Measurements from ENCODE around the gene LAMB3. TPM values are rescaled to one million over a fixed set of nuclear protein-coding genes. Genes with fewer than 3 reads are reported as not detected.

Gene LAMB3
- total RNA-seq, 1 experiment from 2014 or later = 70.2 TPM

DNA sequence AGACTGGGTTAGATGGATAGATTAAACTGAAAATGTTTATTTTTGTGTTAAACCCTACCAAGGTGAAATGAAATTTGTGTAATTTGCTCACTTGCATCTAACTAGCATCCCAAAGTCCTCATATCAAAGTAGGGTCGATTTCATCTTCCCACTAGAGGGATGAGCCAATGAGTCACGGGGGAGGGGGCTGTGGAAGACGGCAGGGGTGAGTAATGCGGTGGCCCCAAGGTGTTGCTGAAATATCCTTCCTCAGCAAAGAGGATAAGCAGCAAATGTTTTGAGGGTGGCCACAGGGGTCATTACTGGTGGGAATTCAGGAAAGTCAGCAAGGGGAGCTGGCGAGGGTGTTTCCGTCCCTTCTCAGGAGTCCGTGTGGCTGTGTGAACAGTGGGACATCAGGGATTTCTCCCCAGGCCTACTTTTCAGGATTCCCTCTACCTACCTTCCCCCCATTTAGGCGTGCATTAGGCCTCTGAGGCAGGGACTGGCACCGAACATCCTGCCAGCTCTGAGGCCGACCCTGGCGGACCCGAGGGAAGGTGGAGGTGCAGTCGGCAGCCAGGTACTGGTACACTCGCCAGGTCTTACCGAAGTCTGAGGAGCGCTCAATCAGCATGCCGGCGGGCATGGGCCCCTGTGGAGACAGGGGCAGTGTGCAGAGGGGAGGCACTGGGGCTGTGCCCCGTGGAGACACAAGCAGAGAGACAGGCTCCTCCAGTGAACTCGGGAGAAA is 18.1 kb downstream of the LAMB3 start:
- Histone ChIP-seq H3K4me2 (ENCODE audit: low read length) (no peak overlapping the region), H3K36me3 (ENCODE audit: control insufficient read depth in 1 of 2, insufficient read depth in 2 of 2, low read length in 2 of 2) (peaks cover 2 to 8% of the 10 kb centered on the region in 2 experiments; a peak in 2 of 4 replicates), H3K9ac (ENCODE audit: low read length) (no peak overlapping the region), H2AFZ (ENCODE audit: low read depth, low read length, poor library complexity, severe bottlenecking) (no peak overlapping the region), H3K79me2 (ENCODE audit: insufficient read depth, low read length) (no peaks in the 10 kb centered on the region), H3K4me3 (replicated peaks in 1 of 2; ENCODE audit: low read depth in 1 of 2, low read length in 2 of 2) (no peak overlapping the region), H3K9me3 (ENCODE audit: control insufficient read depth in 1 of 2, insufficient read depth in 1 of 2, low read depth in 1 of 2, low read length in 2 of 2) (no peaks in the 10 kb centered on the region), H3K9me2 (ENCODE audit: insufficient read depth) (no peaks in the 10 kb centered on the region), H3K27ac (ENCODE audit: low read depth, low read length) (no peak overlapping the region), H4K20me1 (ENCODE audit: insufficient read depth) (no peaks in the 10 kb centered on the region), H3K27me3 (ENCODE audit: insufficient read depth, low read length) (no peaks in the 10 kb centered on the region), H3K4me1 (ENCODE audit: control insufficient read depth in 1 of 2, insufficient read depth in 2 of 2, low read length in 2 of 2) (no peaks in the 10 kb centered on the region)
- RAD21 ChIA-PET (ENCODE audit: low non-redundant PET in 1 of 2, low total read pairs in 2 of 2, uncharacterized antibody in 2 of 2, unreplicated experiment in 2 of 2) = no interaction called here
- intact Hi-C loops (cut with micrococcal nuclease) = no loop called here
- no peak for ATAC-seq
- DNase-seq (ENCODE audit: low read depth, low spot score) = no peak
- CTCF ChIA-PET = no interaction called here
- POLR2A ChIA-PET = no interaction called here
- TF ChIP-seq JUND (IDR thresholded peaks at IDR 0.05) (no peak), EZH2 (IDR thresholded peaks at IDR 0.05) (no peak), ZNF274 (IDR thresholded peaks at IDR 0.05; ENCODE audit: low read depth, low read length) (no peak), SP1 (IDR thresholded peaks at IDR 0.05; ENCODE audit: low read depth) (no peak), ZFX (IDR thresholded peaks at IDR 0.05) (no peak)
- TF ChIP-seq, protein P1, sequence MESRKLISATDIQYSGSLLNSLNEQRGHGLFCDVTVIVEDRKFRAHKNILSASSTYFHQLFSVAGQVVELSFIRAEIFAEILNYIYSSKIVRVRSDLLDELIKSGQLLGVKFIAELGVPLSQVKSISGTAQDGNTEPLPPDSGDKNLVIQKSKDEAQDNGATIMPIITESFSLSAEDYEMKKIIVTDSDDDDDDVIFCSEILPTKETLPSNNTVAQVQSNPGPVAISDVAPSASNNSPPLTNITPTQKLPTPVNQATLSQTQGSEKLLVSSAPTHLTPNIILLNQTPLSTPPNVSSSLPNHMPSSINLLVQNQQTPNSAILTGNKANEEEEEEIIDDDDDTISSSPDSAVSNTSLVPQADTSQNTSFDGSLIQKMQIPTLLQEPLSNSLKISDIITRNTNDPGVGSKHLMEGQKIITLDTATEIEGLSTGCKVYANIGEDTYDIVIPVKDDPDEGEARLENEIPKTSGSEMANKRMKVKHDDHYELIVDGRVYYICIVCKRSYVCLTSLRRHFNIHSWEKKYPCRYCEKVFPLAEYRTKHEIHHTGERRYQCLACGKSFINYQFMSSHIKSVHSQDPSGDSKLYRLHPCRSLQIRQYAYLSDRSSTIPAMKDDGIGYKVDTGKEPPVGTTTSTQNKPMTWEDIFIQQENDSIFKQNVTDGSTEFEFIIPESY (IDR thresholded peaks at IDR 0.05; ENCODE audit: extremely low read depth, insufficient replicate concordance, low read length) = no peak
- TF ChIP-seq, protein P2, sequence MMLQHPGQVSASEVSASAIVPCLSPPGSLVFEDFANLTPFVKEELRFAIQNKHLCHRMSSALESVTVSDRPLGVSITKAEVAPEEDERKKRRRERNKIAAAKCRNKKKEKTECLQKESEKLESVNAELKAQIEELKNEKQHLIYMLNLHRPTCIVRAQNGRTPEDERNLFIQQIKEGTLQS (IDR thresholded peaks at IDR 0.05) = no peak
- TF ChIP-seq, protein P3, sequence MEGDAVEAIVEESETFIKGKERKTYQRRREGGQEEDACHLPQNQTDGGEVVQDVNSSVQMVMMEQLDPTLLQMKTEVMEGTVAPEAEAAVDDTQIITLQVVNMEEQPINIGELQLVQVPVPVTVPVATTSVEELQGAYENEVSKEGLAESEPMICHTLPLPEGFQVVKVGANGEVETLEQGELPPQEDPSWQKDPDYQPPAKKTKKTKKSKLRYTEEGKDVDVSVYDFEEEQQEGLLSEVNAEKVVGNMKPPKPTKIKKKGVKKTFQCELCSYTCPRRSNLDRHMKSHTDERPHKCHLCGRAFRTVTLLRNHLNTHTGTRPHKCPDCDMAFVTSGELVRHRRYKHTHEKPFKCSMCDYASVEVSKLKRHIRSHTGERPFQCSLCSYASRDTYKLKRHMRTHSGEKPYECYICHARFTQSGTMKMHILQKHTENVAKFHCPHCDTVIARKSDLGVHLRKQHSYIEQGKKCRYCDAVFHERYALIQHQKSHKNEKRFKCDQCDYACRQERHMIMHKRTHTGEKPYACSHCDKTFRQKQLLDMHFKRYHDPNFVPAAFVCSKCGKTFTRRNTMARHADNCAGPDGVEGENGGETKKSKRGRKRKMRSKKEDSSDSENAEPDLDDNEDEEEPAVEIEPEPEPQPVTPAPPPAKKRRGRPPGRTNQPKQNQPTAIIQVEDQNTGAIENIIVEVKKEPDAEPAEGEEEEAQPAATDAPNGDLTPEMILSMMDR (IDR thresholded peaks at IDR 0.05 in 2 of 3, conservative IDR thresholded peaks at IDR 0.05 in 1 of 3; ENCODE audit: borderline replicate concordance in 1 of 3, insufficient read depth in 1 of 3, low read depth in 2 of 3, low read length in 2 of 3) = no peak
- no TSS peak for BruUV-seq (replicated peaks)
